Upper lobe of left lung (tissue), 4 donors: ENCODE measurements around the gene VPS8.

ENCODE experiments used
- CTCF ChIP-seq, 6 experiments: fragments of 450-650 bp in 4 of 6; fragments of 200-600 bp in 2 of 6; sonication (generic) in 2 of 6; IDR thresholded peaks; one replicate each; pipeline ENCODE4 v1.5.1; 2016 to 2019; ENCODE audit warnings: antibody characterized with exemption in 6 of 6
- EP300 ChIP-seq, 4 donors: sonication (generic); formaldehyde crosslinking; IDR thresholded peaks; one replicate each; pipeline ENCODE4 v1.5.1; 2017; ENCODE audit warnings: antibody characterized with exemption in 4 of 4, control low read depth in 2 of 4
- POLR2A ChIP-seq, 4 donors: fragments of 450-650 bp; IDR thresholded peaks; one replicate each; pipeline ENCODE4 v1.5.1; 2016 to 2017; ENCODE audit warnings: antibody characterized with exemption in 4 of 4, mild to moderate bottlenecking in 2 of 4

- TF ChIP-seq CTCF (IDR thresholded peaks at IDR 0.05) = no peak
- no peak for TF ChIP-seq POLR2A (IDR thresholded peaks at IDR 0.05)
- TF ChIP-seq EP300 (IDR thresholded peaks at IDR 0.05) = no peak
Observed at GRCh38 chr3:184769382-184770170, 42.4 kb upstream of the VPS8 start.
